Loucy (cell line): ENCODE results near the gene MKNK2.

ENCODE experiments used
- H2AFZ ChIP-seq: fragments of 200-600 bp; sonication (generic); 2 replicates; pipeline ENCODE4 v1.6.0; 2016; ENCODE audit warnings: antibody characterized with exemption, mild to moderate bottlenecking, low read length, moderate library complexity
- H3F3A ChIP-seq: fragments of 200-600 bp; 2 replicates; pipeline ENCODE4 v1.6.0; 2016; ENCODE audit warnings: antibody characterized with exemption, low read depth, mild to moderate bottlenecking
- H3K27me3 ChIP-seq: fragments of 200-600 bp; sonication (generic); 2 replicates; pipeline ENCODE4 v1.6.1; 2014; ENCODE audit warnings: low read length, mild to moderate bottlenecking; ENCODE audit not compliant: insufficient read depth, poor library complexity, severe bottlenecking
- H3K36me3 ChIP-seq: fragments of 200-600 bp; sonication (generic); 2 replicates; pipeline ENCODE4 v1.6.1; 2016; ENCODE audit warnings: low read length; ENCODE audit not compliant: insufficient read depth
- H3K4me1 ChIP-seq: fragments of 200-600 bp; sonication (generic); 2 replicates; pipeline ENCODE4 v1.5.1; 2014; ENCODE audit warnings: low read length, mild to moderate bottlenecking; ENCODE audit not compliant: insufficient read depth, poor library complexity, severe bottlenecking
- H3K4me2 ChIP-seq: fragments of 200-600 bp; sonication (generic); 2 replicates; pipeline ENCODE4 v1.6.0; 2014; ENCODE audit warnings: antibody characterized with exemption, low read length, low read depth, mild to moderate bottlenecking; ENCODE audit not compliant: poor library complexity, severe bottlenecking
- H3K4me3 ChIP-seq: fragments of 200-600 bp; sonication (generic); 2 replicates; pipeline ENCODE4 v1.5.1; 2014; ENCODE audit warnings: low read length, mild to moderate bottlenecking, mixed read lengths; ENCODE audit not compliant: poor library complexity, severe bottlenecking
- H3K79me2 ChIP-seq: fragments of 200-600 bp; sonication (generic); 2 replicates; pipeline ENCODE4 v1.6.1; 2014; ENCODE audit warnings: low read length; ENCODE audit not compliant: insufficient read depth
- H3K9ac ChIP-seq: fragments of 200-600 bp; sonication (generic); 2 replicates; pipeline ENCODE4 v1.6.0; 2014; ENCODE audit warnings: mild to moderate bottlenecking, low read depth, low read length, moderate library complexity; ENCODE audit not compliant: poor library complexity, severe bottlenecking
- H3K9me2 ChIP-seq: fragments of 200-600 bp; sonication (generic); replicated peaks from 2 replicates; pipeline ENCODE4 v1.6.1; 2016; ENCODE audit warnings: low read depth, low read length, mixed read lengths
- H3K9me3 ChIP-seq: fragments of 200-600 bp; sonication (generic); 2 replicates; pipeline ENCODE4 v1.6.1; 2014; ENCODE audit warnings: mild to moderate bottlenecking, antibody characterized with exemption, low read length, low read depth; ENCODE audit not compliant: insufficient read depth
- H4K20me1 ChIP-seq: fragments of 200-600 bp; sonication (generic); 2 replicates; pipeline ENCODE4 v1.6.0; 2014; ENCODE audit warnings: antibody characterized with exemption, low read length, mild to moderate bottlenecking; ENCODE audit not compliant: insufficient read depth, poor library complexity, severe bottlenecking
- CTCF ChIP-seq: fragments of 200-600 bp; sonication (generic); conservative IDR thresholded peaks from 2 replicates; pipeline ENCODE4 v1.5.1; 2014; ENCODE audit warnings: mild to moderate bottlenecking, antibody characterized with exemption, low read length
- EZH2phosphoT487 ChIP-seq: fragments of 200-600 bp; IDR thresholded peaks from 2 replicates; pipeline ENCODE4 v1.6.1; 2018; ENCODE audit warnings: antibody characterized with exemption, mild to moderate bottlenecking, moderate library complexity, borderline replicate concordance

Gene MKNK2

GRCh38 chr19:2057484-2058469, 6.7 kb upstream of the MKNK2 start:
- Histone ChIP-seq H3K27me3 (no peaks in the 10 kb centered on the region), H3K9me3 (no peaks in the 10 kb centered on the region), H3K9me2 (no peaks in the 10 kb centered on the region), H3K4me2 (peak overlapping the region; percentile 65), H4K20me1 (no peaks in the 10 kb centered on the region), H3K4me1 (peaks cover 55% of the 10 kb centered on the region), H3K4me3 (peak overlapping the region; percentile 63), H3K36me3 (no peaks in the 10 kb centered on the region), H3K9ac (peak overlapping the region; percentile 68), H2AFZ (no peak overlapping the region), H3F3A (no peaks in the 10 kb centered on the region), H3K79me2 (peaks cover 49% of the 10 kb centered on the region)
- TF ChIP-seq CTCF (no peak), EZH2phosphoT487 (no peak)

GRCh38 chr19:2056837-2057192, 5.8 kb upstream of the MKNK2 start:
- H3K4me1 ChIP-seq = peaks cover 57% of the 10 kb centered on the region
- peak overlapping the region; percentile 65 for H3K4me2 ChIP-seq

More at GRCh38 chr19:2056837-2057192, 5.8 kb upstream of the MKNK2 start:
- H3K36me3 ChIP-seq = no peaks in the 10 kb centered on the region
- no peak overlapping the region for H2AFZ ChIP-seq
- H3K9me2 ChIP-seq = no peaks in the 10 kb centered on the region
- no peaks in the 10 kb centered on the region for H3F3A ChIP-seq
- H3K4me3 ChIP-seq = peak overlapping the region; percentile 63
- H3K79me2 ChIP-seq = peaks cover 43% of the 10 kb centered on the region
- H3K9me3 ChIP-seq = no peaks in the 10 kb centered on the region
- no peaks in the 10 kb centered on the region for H4K20me1 ChIP-seq
- TF ChIP-seq CTCF = no peak
- TF ChIP-seq EZH2phosphoT487 = no peak
- no peaks in the 10 kb centered on the region for H3K27me3 ChIP-seq
- peak overlapping the region; percentile 68 for H3K9ac ChIP-seq
